GM10248 (cell line): ENCODE data around the gene PLOD3.

Source experiments
- CTCF ChIA-PET: fragments of 300-600 bp; sonication (Branson Sonifier 250); formaldehyde crosslinking; extraction: SDS; loops from one replicate; lab custom pipeline; 2021; ENCODE audit warnings: antibody characterized with exemption; lab: Yijun Ruan, JAX
- POLR2A ChIA-PET: fragments of 350-650 bp; sonication (Branson Sonifier 250); formaldehyde crosslinking; extraction: SDS; loops from one replicate; lab custom pipeline; 2020; ENCODE audit warnings: antibody characterized with exemption; lab: Yijun Ruan, JAX
- DNase-seq: peaks from one replicate; pipeline ENCODE4 v3.0.0; 2012; ENCODE audit errors: extremely low spot score
- TF ChIP-seq, protein P1 (sequence below): IDR thresholded peaks from 2 replicates; pipeline ENCODE4 v1.5.1; 2012; ENCODE audit warnings: mild to moderate bottlenecking, low read depth; ENCODE audit errors: extremely low read depth, missing control alignments, control extremely low read depth

Gene PLOD3

DNA sequence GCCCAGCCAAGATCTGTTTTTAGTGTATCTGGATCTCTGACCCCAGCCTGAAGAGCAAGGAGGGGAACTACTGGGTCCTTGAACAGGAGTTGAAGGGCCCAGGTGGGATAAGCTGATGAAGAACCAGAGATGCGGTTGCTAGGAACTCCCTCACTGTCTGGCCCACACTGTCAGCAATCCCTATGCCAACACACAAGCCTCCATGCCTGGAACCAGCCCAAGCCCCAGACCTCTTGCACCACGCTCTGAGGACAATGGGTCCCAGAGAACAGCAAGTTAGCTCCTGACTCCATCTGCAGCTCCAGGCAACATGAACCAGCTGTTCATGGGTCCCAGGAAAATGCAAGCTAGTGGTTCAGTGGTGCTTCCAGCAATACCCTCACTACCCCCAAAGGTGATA, 39.7 kb downstream of the PLOD3 start:
- DNase-seq = no peak
- POLR2A ChIA-PET = no interaction called here
- CTCF ChIA-PET = interaction anchor here (2.5 to 6.2 kb wide), 2 partner anchors 15 to 34 kb away, joined by 10 to 42 read pairs; no protein-coding TSS in a partner anchor
- TF ChIP-seq, protein P1, sequence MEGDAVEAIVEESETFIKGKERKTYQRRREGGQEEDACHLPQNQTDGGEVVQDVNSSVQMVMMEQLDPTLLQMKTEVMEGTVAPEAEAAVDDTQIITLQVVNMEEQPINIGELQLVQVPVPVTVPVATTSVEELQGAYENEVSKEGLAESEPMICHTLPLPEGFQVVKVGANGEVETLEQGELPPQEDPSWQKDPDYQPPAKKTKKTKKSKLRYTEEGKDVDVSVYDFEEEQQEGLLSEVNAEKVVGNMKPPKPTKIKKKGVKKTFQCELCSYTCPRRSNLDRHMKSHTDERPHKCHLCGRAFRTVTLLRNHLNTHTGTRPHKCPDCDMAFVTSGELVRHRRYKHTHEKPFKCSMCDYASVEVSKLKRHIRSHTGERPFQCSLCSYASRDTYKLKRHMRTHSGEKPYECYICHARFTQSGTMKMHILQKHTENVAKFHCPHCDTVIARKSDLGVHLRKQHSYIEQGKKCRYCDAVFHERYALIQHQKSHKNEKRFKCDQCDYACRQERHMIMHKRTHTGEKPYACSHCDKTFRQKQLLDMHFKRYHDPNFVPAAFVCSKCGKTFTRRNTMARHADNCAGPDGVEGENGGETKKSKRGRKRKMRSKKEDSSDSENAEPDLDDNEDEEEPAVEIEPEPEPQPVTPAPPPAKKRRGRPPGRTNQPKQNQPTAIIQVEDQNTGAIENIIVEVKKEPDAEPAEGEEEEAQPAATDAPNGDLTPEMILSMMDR = no peak

DNA sequence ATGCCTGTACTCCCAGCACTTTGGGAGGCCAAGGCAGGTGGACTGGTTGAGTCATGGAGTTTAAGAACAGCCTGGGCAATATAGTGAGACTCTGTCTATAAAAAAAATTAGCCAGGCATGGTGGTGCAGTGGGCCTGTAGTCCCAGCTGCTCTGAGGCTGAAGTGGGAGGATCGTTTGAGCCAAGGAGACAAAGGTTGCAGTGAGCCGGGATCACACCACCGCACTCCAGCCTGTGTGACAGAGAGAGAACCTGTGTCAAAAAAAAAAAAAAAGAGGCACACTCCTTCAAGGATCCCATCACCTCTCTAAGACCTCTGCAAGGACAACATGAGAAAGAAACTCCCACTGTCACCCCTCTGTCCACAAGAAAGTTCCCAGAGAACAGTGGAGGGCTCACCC, 41.7 kb downstream of the PLOD3 start:
- DNase-seq = no peak
- TF ChIP-seq, protein P1 = no peak
- POLR2A ChIA-PET = no interaction called here
- CTCF ChIA-PET = interaction anchor here (1.6 to 6.2 kb wide), 2 partner anchors 17 to 42 kb away, joined by 4 to 42 read pairs; partner anchors contain the start of genes PLOD3 and ZNHIT1

DNA sequence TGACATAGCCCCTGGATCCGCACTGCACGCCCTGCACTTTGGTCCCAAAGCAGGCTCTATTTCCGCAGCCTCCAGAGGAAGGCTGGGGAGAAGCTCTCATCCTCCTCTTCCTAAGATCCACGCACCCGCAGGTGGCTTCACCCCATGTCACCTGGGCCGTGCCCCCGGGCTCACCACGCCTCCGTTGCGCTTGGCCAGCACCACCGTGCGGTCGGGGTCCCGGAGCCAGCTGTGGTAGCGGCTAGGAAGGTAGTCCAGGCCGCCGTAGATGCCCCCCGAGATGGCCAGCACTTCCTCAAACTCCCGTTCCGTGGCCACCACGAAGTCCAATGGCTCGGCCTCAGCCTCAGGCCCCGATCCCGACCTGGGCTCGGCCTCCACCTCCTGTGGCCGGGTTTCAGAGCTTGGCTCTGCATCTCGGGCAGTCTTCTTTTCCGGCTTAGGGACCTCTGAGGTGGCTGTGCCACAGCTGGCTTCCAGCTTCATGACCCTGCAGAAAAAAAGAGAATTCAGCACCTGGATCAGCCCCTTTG, 43.0 kb downstream of the PLOD3 start:
- POLR2A ChIA-PET = no interaction called here
- TF ChIP-seq, protein P1 = no peak
- no peak for DNase-seq
- CTCF ChIA-PET = interaction anchor here (0.9 to 6.2 kb wide), 9 partner anchors 16 to 212 kb away, joined by 3 to 42 read pairs (median 4); no protein-coding TSS in a partner anchor

DNA sequence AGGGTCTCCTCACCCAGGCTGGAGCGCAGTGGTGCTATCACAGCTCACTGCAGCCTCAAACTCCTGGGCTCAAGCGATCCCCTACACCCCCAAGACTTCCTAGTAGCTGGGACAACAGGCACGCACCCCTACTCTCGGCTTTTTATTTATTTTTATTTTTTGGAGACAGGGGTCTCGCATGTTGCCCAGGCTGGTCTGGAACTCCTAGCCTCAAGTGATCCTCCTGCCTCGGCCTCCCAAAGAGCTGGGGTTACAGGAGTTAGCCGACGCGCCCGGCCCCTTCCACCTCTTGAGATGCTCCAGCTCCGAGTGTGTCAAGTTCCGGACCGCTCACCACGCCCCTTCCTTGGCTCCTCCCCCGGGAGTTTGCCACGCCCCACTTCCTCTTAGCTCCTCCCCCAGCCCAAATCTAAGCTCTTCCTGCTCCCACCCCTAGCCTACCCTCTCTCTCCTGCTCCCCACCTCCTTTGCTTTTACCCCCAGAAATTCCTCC, 43.6 kb downstream of the PLOD3 start:
- TF ChIP-seq, protein P1 = no peak
- CTCF ChIA-PET = interaction anchor here (0.9 to 6.2 kb wide), 9 partner anchors 15 to 212 kb away, joined by 3 to 42 read pairs (median 4); no protein-coding TSS in a partner anchor
- DNase-seq = peak; percentile 86
- POLR2A ChIA-PET = no interaction called here

DNA sequence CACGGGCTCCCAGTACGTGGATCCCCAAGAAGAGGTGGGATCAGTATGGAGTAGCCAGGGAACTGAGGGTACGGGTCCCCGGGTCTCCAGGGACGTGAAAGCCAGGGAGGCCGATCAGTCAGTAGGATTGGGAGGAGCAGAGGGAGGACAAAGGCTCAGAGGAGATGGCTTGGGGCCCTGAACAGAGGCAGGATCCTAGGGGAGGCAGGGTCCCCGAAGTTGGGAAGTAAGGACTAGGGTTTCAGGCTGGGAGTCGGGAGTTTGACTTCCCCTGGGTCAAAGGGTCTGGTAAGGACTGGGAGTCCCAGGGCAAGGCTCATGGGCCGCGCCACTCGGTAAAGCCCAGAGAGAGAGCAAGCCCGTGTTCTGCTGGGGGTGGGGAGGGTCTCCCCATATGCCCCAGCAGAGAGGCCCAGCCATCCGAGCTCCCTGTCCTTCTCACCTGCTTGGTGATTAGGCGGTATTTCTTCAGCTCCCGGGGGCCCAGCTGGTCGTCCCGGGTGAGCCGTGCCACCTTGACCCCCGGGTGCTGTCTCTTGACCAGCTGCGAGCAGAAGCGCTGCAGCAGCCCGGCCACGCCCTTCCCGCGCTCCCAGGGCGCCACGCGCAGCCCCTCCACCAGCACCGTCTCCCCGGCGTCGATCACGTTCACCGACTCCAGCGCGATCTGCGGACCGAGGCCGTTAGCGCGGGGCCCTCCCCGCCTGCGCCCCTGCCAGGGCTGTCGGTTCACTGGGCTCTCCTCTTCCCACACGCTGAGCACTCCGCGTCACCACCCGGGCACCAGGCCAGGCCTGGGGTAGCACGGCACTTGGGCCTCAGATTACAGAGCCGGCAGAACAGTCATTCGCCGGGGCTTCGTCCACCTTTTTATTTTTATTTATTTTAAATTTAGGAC, 44.3 kb downstream of the PLOD3 start:
- DNase-seq = no peak
- CTCF ChIA-PET = interaction anchor here (0.9 to 6.2 kb wide), 8 partner anchors 19 to 213 kb away, joined by 3 to 42 read pairs (median 5); no protein-coding TSS in a partner anchor
- TF ChIP-seq, protein P1 = no peak
- POLR2A ChIA-PET = no interaction called here

DNA sequence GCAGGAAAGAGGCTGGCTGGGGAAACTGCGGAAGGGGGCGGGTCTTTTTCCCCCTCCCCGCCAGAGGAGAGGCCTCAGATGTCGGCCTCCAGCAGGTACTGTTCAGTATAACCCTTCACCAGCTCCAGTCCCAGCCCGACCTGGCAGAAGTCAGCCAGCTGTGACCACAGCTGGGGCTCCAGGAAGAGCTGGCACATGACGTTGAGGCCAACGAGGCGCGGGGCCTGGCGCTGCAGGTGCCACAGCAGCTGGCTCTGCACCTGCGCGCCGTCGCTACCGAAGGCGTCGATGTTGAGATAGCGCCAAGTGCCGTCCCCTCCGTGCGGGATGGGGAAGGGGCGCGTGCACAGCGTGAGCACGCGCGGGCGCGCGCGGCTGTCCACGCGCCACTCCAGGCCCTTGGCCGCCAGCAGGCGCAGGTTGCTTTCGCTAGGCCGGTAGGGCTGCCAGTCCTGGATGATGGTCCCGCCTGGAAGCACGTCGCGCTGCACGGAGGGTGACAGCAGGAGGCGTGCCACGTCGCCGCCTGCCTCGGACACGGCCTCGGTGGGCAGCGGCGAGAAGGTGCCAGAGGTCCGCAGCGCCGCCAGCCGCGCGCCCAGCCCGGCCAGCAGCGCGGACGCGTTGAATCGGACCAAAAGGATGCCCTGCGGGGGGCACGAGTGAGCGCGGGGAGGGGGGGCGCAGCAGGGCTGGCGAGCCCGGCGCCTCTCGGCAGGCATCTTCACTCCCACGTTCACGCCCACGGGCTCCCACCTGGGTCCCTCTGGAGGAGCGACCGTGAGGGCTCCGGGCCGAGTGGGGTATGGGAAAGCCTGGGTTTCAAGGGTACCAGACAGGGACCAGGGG, 45.2 kb downstream of the PLOD3 start:
- CTCF ChIA-PET = interaction anchor here (1.5 to 3.1 kb wide), 5 partner anchors 14 to 108 kb away, joined by 3 to 27 read pairs (median 20); no protein-coding TSS in a partner anchor
- TF ChIP-seq, protein P1 = no peak
- no peak for DNase-seq
- POLR2A ChIA-PET = no interaction called here
